GM12801 (cell line): Measurements from ENCODE around the gene TXNL4B.

Experiments used
- TF ChIP-seq, protein P1 (sequence below): IDR thresholded peaks from one replicate; pipeline ENCODE4 v1.5.1; 2011; ENCODE audit warnings: control low read depth; ENCODE audit not compliant: insufficient read length; ENCODE audit errors: extremely low read depth

Gene TXNL4B

DNA sequence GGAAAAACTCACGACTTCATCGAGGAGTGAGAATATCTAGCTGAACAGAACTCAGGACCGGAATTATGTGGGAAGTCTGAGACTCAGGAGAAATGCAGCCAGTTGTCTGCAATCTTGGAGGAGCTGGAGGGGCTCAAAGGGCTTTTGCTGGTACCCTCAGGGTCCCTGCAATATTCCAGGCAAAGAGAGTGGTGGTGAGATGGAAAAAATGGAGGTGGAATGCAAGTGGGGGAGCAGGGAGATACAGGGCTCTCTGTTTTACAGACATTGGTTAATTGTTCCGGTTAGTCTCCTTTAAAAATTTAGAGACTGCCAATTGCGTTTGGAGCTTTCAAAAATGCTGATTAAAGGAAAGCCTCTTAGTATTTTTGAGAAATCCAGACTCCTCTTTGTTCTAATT, 57.3 kb downstream of the TXNL4B start:
- TF ChIP-seq, protein P1, sequence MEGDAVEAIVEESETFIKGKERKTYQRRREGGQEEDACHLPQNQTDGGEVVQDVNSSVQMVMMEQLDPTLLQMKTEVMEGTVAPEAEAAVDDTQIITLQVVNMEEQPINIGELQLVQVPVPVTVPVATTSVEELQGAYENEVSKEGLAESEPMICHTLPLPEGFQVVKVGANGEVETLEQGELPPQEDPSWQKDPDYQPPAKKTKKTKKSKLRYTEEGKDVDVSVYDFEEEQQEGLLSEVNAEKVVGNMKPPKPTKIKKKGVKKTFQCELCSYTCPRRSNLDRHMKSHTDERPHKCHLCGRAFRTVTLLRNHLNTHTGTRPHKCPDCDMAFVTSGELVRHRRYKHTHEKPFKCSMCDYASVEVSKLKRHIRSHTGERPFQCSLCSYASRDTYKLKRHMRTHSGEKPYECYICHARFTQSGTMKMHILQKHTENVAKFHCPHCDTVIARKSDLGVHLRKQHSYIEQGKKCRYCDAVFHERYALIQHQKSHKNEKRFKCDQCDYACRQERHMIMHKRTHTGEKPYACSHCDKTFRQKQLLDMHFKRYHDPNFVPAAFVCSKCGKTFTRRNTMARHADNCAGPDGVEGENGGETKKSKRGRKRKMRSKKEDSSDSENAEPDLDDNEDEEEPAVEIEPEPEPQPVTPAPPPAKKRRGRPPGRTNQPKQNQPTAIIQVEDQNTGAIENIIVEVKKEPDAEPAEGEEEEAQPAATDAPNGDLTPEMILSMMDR = no peak
